Mesendoderm (in vitro differentiated cells): ENCODE data around the gene CCDC73.

Experiments
- DNase-seq: peaks from one replicate; pipeline ENCODE4 v3.0.0; 2013
- H2AK5ac ChIP-seq: 2 replicates; pipeline ENCODE4 v1.6.1; 2013; ENCODE audit warnings: low read length, inconsistent platforms
- H2BK120ac ChIP-seq: 2 replicates; pipeline ENCODE4 v1.6.1; 2013; ENCODE audit warnings: low read depth, mild to moderate bottlenecking, low read length, moderate library complexity, mixed read lengths
- H2BK15ac ChIP-seq: replicated peaks from 2 replicates; pipeline ENCODE4 v1.6.1; 2013; ENCODE audit warnings: low read depth, mild to moderate bottlenecking, moderate library complexity
- H2BK5ac ChIP-seq: 2 replicates; pipeline ENCODE4 v1.6.1; 2013; ENCODE audit warnings: low read length, inconsistent platforms
- H3K18ac ChIP-seq: 2 replicates; pipeline ENCODE4 v1.6.1; 2013; ENCODE audit warnings: mild to moderate bottlenecking, low read length, mixed read lengths
- H3K23ac ChIP-seq: one replicate; pipeline ENCODE4 v1.6.1; 2013; ENCODE audit warnings: low read length
- H3K27ac ChIP-seq: 2 replicates; pipeline ENCODE4 v1.5.1; 2013; ENCODE audit warnings: low read depth, mild to moderate bottlenecking, inconsistent platforms, low read length, moderate library complexity
- H3K27me3 ChIP-seq: 2 replicates; pipeline ENCODE4 v1.6.1; 2013; ENCODE audit warnings: low read length, control low read depth, mild to moderate bottlenecking, inconsistent platforms; ENCODE audit not compliant: insufficient read depth, poor library complexity
- H3K36me3 ChIP-seq: 2 replicates; pipeline ENCODE4 v1.6.1; 2013; ENCODE audit warnings: low read length, inconsistent platforms; ENCODE audit not compliant: control insufficient read depth, insufficient read depth
- H3K4ac ChIP-seq: one replicate; pipeline ENCODE4 v1.6.1; 2013; ENCODE audit warnings: low read depth, mild to moderate bottlenecking, low read length, moderate library complexity
- H3K4me1 ChIP-seq: 2 replicates; pipeline ENCODE4 v1.6.1; 2013; ENCODE audit warnings: low read depth, low read length, inconsistent platforms; ENCODE audit not compliant: control insufficient read depth
- H3K4me2 ChIP-seq: 2 replicates; pipeline ENCODE4 v1.6.1; 2013; ENCODE audit warnings: low read length
- H3K4me3 ChIP-seq: 2 replicates; pipeline ENCODE4 v1.5.1; 2013; ENCODE audit warnings: mild to moderate bottlenecking, low read length
- H3K56ac ChIP-seq: one replicate; pipeline ENCODE4 v1.6.1; 2013; ENCODE audit warnings: low read length
- H3K79me1 ChIP-seq: 2 replicates; pipeline ENCODE4 v1.6.1; 2013; ENCODE audit warnings: low read length, inconsistent platforms
- H3K79me2 ChIP-seq: 2 replicates; pipeline ENCODE4 v1.6.1; 2013; ENCODE audit warnings: mild to moderate bottlenecking, low read length; ENCODE audit not compliant: control insufficient read depth, insufficient read depth
- H3K9ac ChIP-seq: 2 replicates; pipeline ENCODE4 v1.6.1; 2013; ENCODE audit warnings: low read length, inconsistent platforms
- H4K5ac ChIP-seq: one replicate; pipeline ENCODE4 v1.6.1; 2013; ENCODE audit warnings: low read length
- H4K8ac ChIP-seq: one replicate; pipeline ENCODE4 v1.6.1; 2013; ENCODE audit warnings: low read depth, mild to moderate bottlenecking, control low read depth, low read length, moderate library complexity
- WGBS: extraction: QIAGEN DNeasy Blood & Tissue Kit; methylation state at CpG from one replicate; pipeline ENCODE4 v1.1.7; 2013; ENCODE audit warnings: low lambda C conversion rate, missing lambda C conversion rate; ENCODE audit not compliant: insufficient coverage; ENCODE audit errors: extremely low coverage; 5-methylcytosine and 5-hydroxymethylcytosine counted together

Gene CCDC73

DNA sequence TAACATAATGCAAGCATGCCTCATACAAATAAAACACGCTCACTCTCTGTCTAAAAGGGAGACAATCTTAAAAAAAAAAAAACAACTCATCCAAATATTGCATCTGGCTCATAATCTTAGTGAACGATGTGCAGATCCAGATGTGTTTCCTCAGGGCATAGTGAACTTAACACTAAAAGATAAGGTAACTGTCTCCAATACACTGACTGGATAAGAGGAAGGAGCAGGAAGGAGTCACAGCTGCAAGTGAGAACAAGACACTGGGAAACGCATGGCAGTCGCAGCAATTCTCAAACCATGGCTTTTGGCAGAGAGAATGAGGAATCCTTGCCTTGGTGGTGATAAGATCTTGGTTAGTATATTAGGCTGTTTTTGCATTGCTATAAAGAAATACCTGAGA is 220.0 kb downstream of the CCDC73 start:
- no peak overlapping the region for H3K56ac ChIP-seq
- no peak overlapping the region for H3K27ac ChIP-seq
- peaks cover 6% of the 10 kb centered on the region for H3K4me1 ChIP-seq
- H2BK15ac ChIP-seq: no peak overlapping the region
- no peak overlapping the region for H3K4ac ChIP-seq
- no peaks in the 10 kb centered on the region for H3K27me3 ChIP-seq
- no peaks in the 10 kb centered on the region for H3K36me3 ChIP-seq
- H3K79me1 ChIP-seq: no peaks in the 10 kb centered on the region
- H3K23ac ChIP-seq: no peak overlapping the region
- DNase-seq: peak; percentile 62
- no peak overlapping the region for H3K4me3 ChIP-seq
- no peaks in the 10 kb centered on the region for H3K79me2 ChIP-seq
- no CpG with 5 or more reads among the region's 4 CpGs for WGBS
- no peak overlapping the region for H3K4me2 ChIP-seq
- no peak overlapping the region for H3K9ac ChIP-seq
- H4K5ac ChIP-seq: no peak overlapping the region
- H3K18ac ChIP-seq: no peak overlapping the region
- H2BK120ac ChIP-seq: no peak overlapping the region
- H2BK5ac ChIP-seq: no peak overlapping the region
- no peak overlapping the region for H4K8ac ChIP-seq
- H2AK5ac ChIP-seq: no peak overlapping the region

DNA sequence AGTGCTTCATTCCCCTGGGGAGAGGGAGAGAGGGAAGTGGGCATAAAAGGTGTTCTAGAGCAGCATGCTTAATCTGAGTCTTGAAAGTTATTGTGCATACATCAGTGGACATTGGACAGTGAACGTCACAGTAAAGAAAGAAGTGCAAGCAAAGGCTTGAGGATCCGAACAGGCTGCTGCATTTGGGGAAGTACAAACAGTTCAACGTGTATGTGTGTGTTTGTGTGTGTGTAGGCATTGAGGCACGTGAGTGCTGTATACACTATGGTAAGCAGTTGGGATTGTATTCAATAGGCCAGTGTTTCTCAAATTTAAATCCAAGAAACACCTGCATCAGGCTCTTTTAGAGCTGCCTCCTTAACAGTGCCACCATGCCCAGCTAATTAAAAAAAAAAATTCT is 221.2 kb downstream of the CCDC73 start:
- no peak overlapping the region for H3K27ac ChIP-seq
- H3K79me1 ChIP-seq: no peaks in the 10 kb centered on the region
- no peak overlapping the region for H4K5ac ChIP-seq
- H3K23ac ChIP-seq: no peak overlapping the region
- H3K27me3 ChIP-seq: no peaks in the 10 kb centered on the region
- H2BK120ac ChIP-seq: no peak overlapping the region
- H4K8ac ChIP-seq: no peak overlapping the region
- H2BK15ac ChIP-seq: no peak overlapping the region
- H3K56ac ChIP-seq: no peak overlapping the region
- no CpG with 5 or more reads among the region's 4 CpGs for WGBS
- H3K4me3 ChIP-seq: no peak overlapping the region
- no peak overlapping the region for H2AK5ac ChIP-seq
- H3K36me3 ChIP-seq: no peaks in the 10 kb centered on the region
- no peak overlapping the region for H3K18ac ChIP-seq
- H3K4me2 ChIP-seq: no peak overlapping the region
- no peak overlapping the region for H3K9ac ChIP-seq
- H3K79me2 ChIP-seq: no peaks in the 10 kb centered on the region
- no peak overlapping the region for H2BK5ac ChIP-seq
- H3K4me1 ChIP-seq: peaks cover 6% of the 10 kb centered on the region
- no peak overlapping the region for H3K4ac ChIP-seq
- no peak for DNase-seq

GRCh38 chr11:32571039-32571438 is 223.4 kb downstream of the CCDC73 start:
- Histone ChIP-seq H3K56ac (peak overlapping the region; percentile 52), H4K5ac (no peak overlapping the region), H3K4me1 (peaks cover 6% of the 10 kb centered on the region), H3K27ac (no peak overlapping the region), H3K9ac (no peak overlapping the region), H3K4ac (no peak overlapping the region), H3K27me3 (no peaks in the 10 kb centered on the region), H2BK5ac (no peak overlapping the region), H3K4me3 (no peak overlapping the region), H4K8ac (no peak overlapping the region), H3K23ac (no peak overlapping the region), H2BK15ac (no peak overlapping the region), H3K18ac (no peak overlapping the region), H3K79me2 (no peaks in the 10 kb centered on the region), H3K36me3 (no peaks in the 10 kb centered on the region), H2AK5ac (no peak overlapping the region), H3K79me1 (no peaks in the 10 kb centered on the region), H2BK120ac (no peak overlapping the region), H3K4me2 (no peak overlapping the region)
- WGBS: no CpG with 5 or more reads among the region's 10 CpGs
- DNase-seq: peak; percentile 76

DNA sequence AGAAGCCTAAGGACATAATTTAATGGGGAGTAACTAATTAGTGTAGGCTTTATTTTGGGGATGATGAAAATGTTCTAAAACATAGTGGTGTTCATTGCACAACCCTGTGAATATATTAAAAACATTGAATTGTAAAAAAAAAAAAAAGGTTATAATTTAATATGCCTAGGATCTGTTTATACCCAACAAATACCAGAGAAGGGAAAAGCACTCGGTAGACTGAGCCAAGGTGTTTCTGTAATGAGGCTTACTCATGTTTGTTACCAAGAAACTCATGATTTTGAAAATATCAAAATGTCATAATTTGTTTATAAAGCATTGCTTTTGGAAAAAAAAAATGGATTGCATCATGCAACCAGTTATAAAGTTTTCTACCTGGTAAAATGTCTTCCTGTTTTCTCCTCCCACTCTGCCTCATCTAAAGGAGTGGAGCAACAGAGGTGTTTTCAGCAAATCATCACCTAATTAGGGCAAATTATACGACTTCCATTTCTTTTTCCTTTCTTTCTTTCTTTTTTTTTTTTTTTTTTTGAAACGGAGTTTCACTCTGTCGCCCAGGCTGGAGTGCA is 225.1 kb downstream of the CCDC73 start:
- Histone ChIP-seq H3K4me2 (no peak overlapping the region), H3K27me3 (no peaks in the 10 kb centered on the region)

DNA sequence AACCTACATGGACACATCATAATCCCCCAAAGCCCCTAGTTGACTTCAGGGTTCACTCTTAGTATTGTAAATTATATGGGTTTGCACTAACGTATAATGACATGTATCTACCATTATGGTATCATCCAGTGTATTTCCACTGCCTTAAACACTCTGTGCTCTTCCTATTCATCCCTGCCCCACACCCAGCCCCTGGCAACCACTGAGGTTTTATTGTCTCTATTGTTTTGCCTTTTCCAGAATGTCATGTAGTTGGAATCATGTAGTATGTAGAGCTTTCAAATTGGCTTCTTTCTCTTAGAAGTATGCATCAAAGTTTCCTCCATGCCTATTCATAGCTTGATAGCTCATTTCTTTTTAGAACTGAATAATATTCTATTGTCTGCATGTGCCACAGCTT is 227.3 kb downstream of the CCDC73 start:
- Histone ChIP-seq H3K4me3 (no peak overlapping the region), H3K4ac (no peak overlapping the region), H2BK15ac (no peak overlapping the region), H2BK5ac (no peak overlapping the region), H4K8ac (no peak overlapping the region), H2BK120ac (no peak overlapping the region), H3K23ac (no peak overlapping the region), H3K4me1 (peaks cover 6% of the 10 kb centered on the region), H3K4me2 (no peak overlapping the region), H3K79me1 (no peaks in the 10 kb centered on the region), H3K27me3 (no peaks in the 10 kb centered on the region), H3K56ac (no peak overlapping the region), H3K79me2 (no peaks in the 10 kb centered on the region), H3K36me3 (no peaks in the 10 kb centered on the region), H2AK5ac (no peak overlapping the region), H3K9ac (no peak overlapping the region), H3K18ac (no peak overlapping the region), H4K5ac (no peak overlapping the region), H3K27ac (no peak overlapping the region)
- no peak for DNase-seq
- no CpG with 5 or more reads among the region's 1 CpG for whole genome bisulfite sequencing

More for the DNA sequence above, 225.1 kb downstream of the CCDC73 start:
- WGBS: no CpG with 5 or more reads among the region's 4 CpGs
- no peak overlapping the region for H3K9ac ChIP-seq
- H4K5ac ChIP-seq: no peak overlapping the region
- H3K36me3 ChIP-seq: no peaks in the 10 kb centered on the region
- H2BK5ac ChIP-seq: no peak overlapping the region
- no peak overlapping the region for H2BK15ac ChIP-seq
- H3K4me1 ChIP-seq: peaks cover 6% of the 10 kb centered on the region
- H3K18ac ChIP-seq: no peak overlapping the region
- no peak overlapping the region for H4K8ac ChIP-seq
- H3K27ac ChIP-seq: no peak overlapping the region
- H3K56ac ChIP-seq: no peak overlapping the region
- no peak overlapping the region for H3K4ac ChIP-seq
- H2AK5ac ChIP-seq: no peak overlapping the region
- DNase-seq: no peak
- no peak overlapping the region for H3K23ac ChIP-seq
- no peak overlapping the region for H2BK120ac ChIP-seq
- no peaks in the 10 kb centered on the region for H3K79me1 ChIP-seq
- no peak overlapping the region for H3K4me3 ChIP-seq
- no peaks in the 10 kb centered on the region for H3K79me2 ChIP-seq

GRCh38 chr11:32566517-32566916 is 227.9 kb downstream of the CCDC73 start:
- Histone ChIP-seq H3K36me3 (no peaks in the 10 kb centered on the region), H2AK5ac (no peak overlapping the region), H3K27ac (no peak overlapping the region), H2BK15ac (no peak overlapping the region), H2BK120ac (no peak overlapping the region), H3K27me3 (no peaks in the 10 kb centered on the region), H3K4me2 (no peak overlapping the region), H3K56ac (no peak overlapping the region), H3K23ac (no peak overlapping the region), H3K79me2 (no peaks in the 10 kb centered on the region), H4K8ac (no peak overlapping the region), H3K9ac (no peak overlapping the region), H3K79me1 (no peaks in the 10 kb centered on the region), H3K4ac (no peak overlapping the region), H3K4me1 (peaks cover 6% of the 10 kb centered on the region), H2BK5ac (no peak overlapping the region), H3K18ac (no peak overlapping the region), H3K4me3 (no peak overlapping the region), H4K5ac (no peak overlapping the region)
- no peak for DNase-seq
- WGBS: no CpG with 5 or more reads among the region's 2 CpGs
